Parathyroid adenoma (tissue), 2 donors: ENCODE data around the gene ADD3.

Experiments
- H2AFZ ChIP-seq: fragments of 300-600 bp; sonication (generic); one replicate; pipeline ENCODE4 v1.7.0; 2017; ENCODE audit warnings: antibody characterized with exemption, mild to moderate bottlenecking
- H3K27ac ChIP-seq: fragments of 300-600 bp; sonication (generic); one replicate; pipeline ENCODE4 v1.7.0; 2017
- H3K27me3 ChIP-seq: fragments of 300-600 bp; sonication (generic); one replicate; pipeline ENCODE4 v1.7.0; 2017; ENCODE audit warnings: low read length; ENCODE audit not compliant: control insufficient read depth, insufficient read depth
- H3K36me3 ChIP-seq: fragments of 300-600 bp; sonication (generic); one replicate; pipeline ENCODE4 v1.7.0; 2017; ENCODE audit warnings: low read length; ENCODE audit not compliant: control insufficient read depth, insufficient read depth
- H3K4me1 ChIP-seq: fragments of 300-600 bp; sonication (generic); one replicate; pipeline ENCODE4 v1.7.0; 2017; ENCODE audit warnings: control low read depth
- H3K4me2 ChIP-seq: fragments of 300-600 bp; sonication (generic); one replicate; pipeline ENCODE4 v1.7.0; 2017; ENCODE audit warnings: low read length
- H3K4me3 ChIP-seq: fragments of 300-600 bp; sonication (generic); one replicate; pipeline ENCODE4 v1.7.0; 2017; ENCODE audit warnings: low read depth, low read length
- H3K79me2 ChIP-seq: fragments of 300-600 bp; sonication (generic); one replicate; pipeline ENCODE4 v1.7.0; 2017; ENCODE audit warnings: control low read depth
- H3K9ac ChIP-seq: fragments of 300-600 bp; sonication (generic); one replicate; pipeline ENCODE4 v1.7.0; 2017; ENCODE audit warnings: mild to moderate bottlenecking
- H3K9me3 ChIP-seq: fragments of 300-600 bp; sonication (generic); one replicate; pipeline ENCODE4 v1.7.0; 2017; ENCODE audit warnings: low read length; ENCODE audit not compliant: control insufficient read depth
- TF ChIP-seq, protein P1 (sequence below): fragments of 300-600 bp; sonication (generic); IDR thresholded peaks from one replicate; pipeline ENCODE4 v1.7.0; 2017; ENCODE audit warnings: antibody characterized with exemption, mild to moderate bottlenecking
- donor health status: primary hyperparathyroidism.

The ADD3 gene

DNA sequence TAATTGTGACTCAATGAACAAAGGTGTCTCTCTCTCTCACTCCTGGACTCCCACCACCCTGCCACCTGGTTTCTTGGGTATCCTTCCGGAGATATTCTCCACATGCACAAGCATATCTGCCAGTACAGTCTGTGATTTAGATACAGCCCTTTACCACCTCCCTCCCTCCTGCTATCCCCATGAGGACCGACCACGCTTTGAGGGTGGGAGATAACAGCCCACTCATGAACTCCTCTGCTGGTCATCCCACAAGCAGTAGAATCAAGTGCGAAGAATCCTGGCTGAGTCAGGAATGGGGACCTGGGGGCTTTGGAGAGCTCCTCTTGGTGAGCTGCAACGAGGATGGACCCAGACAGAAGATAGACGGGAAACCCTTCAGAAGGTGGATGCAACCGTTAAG, 171.4 kb downstream of the ADD3 start:
- no peak overlapping the region for H3K4me2 ChIP-seq
- TF ChIP-seq, protein P1, sequence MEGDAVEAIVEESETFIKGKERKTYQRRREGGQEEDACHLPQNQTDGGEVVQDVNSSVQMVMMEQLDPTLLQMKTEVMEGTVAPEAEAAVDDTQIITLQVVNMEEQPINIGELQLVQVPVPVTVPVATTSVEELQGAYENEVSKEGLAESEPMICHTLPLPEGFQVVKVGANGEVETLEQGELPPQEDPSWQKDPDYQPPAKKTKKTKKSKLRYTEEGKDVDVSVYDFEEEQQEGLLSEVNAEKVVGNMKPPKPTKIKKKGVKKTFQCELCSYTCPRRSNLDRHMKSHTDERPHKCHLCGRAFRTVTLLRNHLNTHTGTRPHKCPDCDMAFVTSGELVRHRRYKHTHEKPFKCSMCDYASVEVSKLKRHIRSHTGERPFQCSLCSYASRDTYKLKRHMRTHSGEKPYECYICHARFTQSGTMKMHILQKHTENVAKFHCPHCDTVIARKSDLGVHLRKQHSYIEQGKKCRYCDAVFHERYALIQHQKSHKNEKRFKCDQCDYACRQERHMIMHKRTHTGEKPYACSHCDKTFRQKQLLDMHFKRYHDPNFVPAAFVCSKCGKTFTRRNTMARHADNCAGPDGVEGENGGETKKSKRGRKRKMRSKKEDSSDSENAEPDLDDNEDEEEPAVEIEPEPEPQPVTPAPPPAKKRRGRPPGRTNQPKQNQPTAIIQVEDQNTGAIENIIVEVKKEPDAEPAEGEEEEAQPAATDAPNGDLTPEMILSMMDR = no peak
- H2AFZ ChIP-seq = no peak overlapping the region
- no peaks in the 10 kb centered on the region for H3K36me3 ChIP-seq
- no peak overlapping the region for H3K27ac ChIP-seq
- no peak overlapping the region for H3K4me3 ChIP-seq
- no peaks in the 10 kb centered on the region for H3K79me2 ChIP-seq
- H3K9me3 ChIP-seq = no peaks in the 10 kb centered on the region
- H3K9ac ChIP-seq = no peak overlapping the region
- H3K4me1 ChIP-seq = no peaks in the 10 kb centered on the region
- no peaks in the 10 kb centered on the region for H3K27me3 ChIP-seq

DNA sequence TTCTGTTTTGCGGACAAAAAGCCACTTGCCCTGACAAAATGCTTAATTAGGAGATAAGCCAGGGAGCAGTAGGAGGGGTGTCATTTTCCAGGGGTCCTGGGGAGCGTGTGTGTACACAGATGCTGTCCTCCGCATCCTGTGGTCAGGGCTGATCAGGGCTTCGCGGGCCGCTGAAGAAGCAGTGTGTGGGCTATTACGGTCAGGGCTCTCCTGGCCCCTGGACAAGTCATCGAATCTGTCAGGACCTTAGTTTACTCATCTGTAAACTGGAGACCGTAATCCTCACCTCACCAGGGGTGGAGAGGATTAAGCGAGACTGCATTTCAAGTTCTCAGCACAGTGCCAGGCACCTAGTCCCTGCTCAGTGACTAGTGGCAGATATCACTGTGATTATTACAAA, 173.7 kb downstream of the ADD3 start:
- no peaks in the 10 kb centered on the region for H3K79me2 ChIP-seq
- no peak overlapping the region for H3K4me2 ChIP-seq
- no peak overlapping the region for H3K9ac ChIP-seq
- no peaks in the 10 kb centered on the region for H3K36me3 ChIP-seq
- H3K27me3 ChIP-seq = no peaks in the 10 kb centered on the region
- no peaks in the 10 kb centered on the region for H3K9me3 ChIP-seq
- TF ChIP-seq, protein P1 = no peak
- no peaks in the 10 kb centered on the region for H3K4me1 ChIP-seq
- no peak overlapping the region for H2AFZ ChIP-seq
- no peak overlapping the region for H3K4me3 ChIP-seq
- H3K27ac ChIP-seq = no peak overlapping the region

DNA sequence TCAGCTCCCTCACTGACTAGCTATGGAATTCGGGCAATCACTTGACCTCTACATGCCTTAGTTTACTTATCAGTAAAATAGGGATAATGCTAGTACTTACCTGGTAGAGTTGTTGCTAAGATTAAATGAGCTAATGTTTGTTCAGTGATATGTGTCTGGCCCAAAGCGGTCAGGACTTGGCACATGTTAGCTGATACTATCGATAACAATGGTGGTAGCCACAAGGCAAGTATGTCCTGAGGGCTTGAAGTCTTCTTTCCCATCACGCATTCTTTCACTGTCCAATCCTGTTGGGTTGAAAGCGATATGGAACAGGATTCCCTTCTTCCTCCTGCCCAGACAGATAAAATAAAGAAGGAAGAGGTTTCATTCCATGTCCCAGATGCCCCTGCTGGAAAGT, 174.1 kb downstream of the ADD3 start:
- Histone ChIP-seq H3K9me3 (no peaks in the 10 kb centered on the region), H3K4me3 (no peak overlapping the region), H3K9ac (no peak overlapping the region), H3K36me3 (no peaks in the 10 kb centered on the region), H3K4me1 (no peaks in the 10 kb centered on the region), H3K79me2 (no peaks in the 10 kb centered on the region), H3K4me2 (no peak overlapping the region), H2AFZ (no peak overlapping the region), H3K27me3 (no peaks in the 10 kb centered on the region), H3K27ac (no peak overlapping the region)
- TF ChIP-seq, protein P1 = no peak

DNA sequence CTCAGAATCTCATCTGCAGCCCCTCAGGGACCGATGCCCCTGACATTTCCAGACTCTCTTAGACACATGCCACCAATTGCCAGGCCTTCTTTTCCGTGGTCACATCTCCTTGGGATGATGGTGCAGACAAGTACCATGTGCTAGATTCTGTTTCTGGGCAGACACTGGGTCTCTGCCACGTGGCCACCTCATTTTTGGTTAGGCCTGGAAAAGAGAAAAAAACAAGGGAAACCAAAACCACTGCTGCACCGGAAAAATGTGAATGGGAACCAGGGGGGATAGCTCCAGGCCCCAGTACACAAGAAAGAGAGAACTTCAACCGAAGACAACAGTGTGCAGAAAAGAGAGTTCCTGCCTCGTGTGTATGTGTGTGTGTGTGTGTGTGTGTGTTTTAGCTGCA, 176.6 kb downstream of the ADD3 start:
- Histone ChIP-seq H3K4me1 (no peaks in the 10 kb centered on the region), H3K79me2 (no peaks in the 10 kb centered on the region), H3K36me3 (no peaks in the 10 kb centered on the region), H3K9me3 (no peaks in the 10 kb centered on the region), H2AFZ (no peak overlapping the region), H3K27ac (no peak overlapping the region), H3K27me3 (no peaks in the 10 kb centered on the region), H3K9ac (no peak overlapping the region), H3K4me3 (no peak overlapping the region), H3K4me2 (no peak overlapping the region)
- TF ChIP-seq, protein P1 = no peak
